OCI-LY3 (cell line): ENCODE data around the gene PAPOLG.
A peak's percentile ranks its signal among the peaks of the same experiment; 100 is the strongest.

Source experiments
- H2AFZ ChIP-seq: fragments of 200-600, 300-600 bp; shearing (Covaris generic); 2 replicates; pipeline ENCODE4 v1.6.0; 2014; ENCODE audit warnings: antibody characterized with exemption, low read depth, low read length
- H3K27ac ChIP-seq: fragments of 200-600, 300-600 bp; sonication (generic); 2 replicates; pipeline ENCODE4 v1.5.1; 2014; ENCODE audit warnings: mild to moderate bottlenecking, low read length, moderate library complexity, mixed read lengths
- H3K27me3 ChIP-seq: fragments of 200-600, 300-600 bp; sonication (generic); 2 replicates; pipeline ENCODE4 v1.6.1; 2014; ENCODE audit warnings: low read depth, low read length, mixed read lengths
- H3K36me3 ChIP-seq: fragments of 200-600, 300-600 bp; sonication (generic); replicated peaks from 2 replicates; pipeline ENCODE3; 2014; ENCODE audit warnings: low read depth, low read length, mixed read lengths
- H3K4me1 ChIP-seq: fragments of 300-600, 200-600 bp; sonication (generic); 2 replicates; pipeline ENCODE4 v1.6.1; 2014; ENCODE audit warnings: low read length, mixed read lengths
- H3K4me2 ChIP-seq: fragments of 200-600, 300-600 bp; sonication (generic); 2 replicates; pipeline ENCODE4 v1.6.1; 2014; ENCODE audit warnings: low read length, mixed read lengths
- H3K4me3 ChIP-seq: fragments of 300-600, 200-600 bp; sonication (generic); 2 replicates; pipeline ENCODE4 v1.5.1; 2014; ENCODE audit warnings: antibody characterized with exemption, mild to moderate bottlenecking, low read length, moderate library complexity
- H3K79me2 ChIP-seq: fragments of 300-600, 200-600 bp; shearing (Covaris generic); 2 replicates; pipeline ENCODE4 v1.6.1; 2014; ENCODE audit warnings: mild to moderate bottlenecking, low read length, mixed read lengths
- H3K9ac ChIP-seq: fragments of 300-600, 200-600 bp; shearing (Covaris generic); 2 replicates; pipeline ENCODE4 v1.6.0; 2014; ENCODE audit warnings: mild to moderate bottlenecking, low read length, moderate library complexity
- H3K9me3 ChIP-seq: fragments of 200-600, 300-600 bp; shearing (Covaris generic); 2 replicates; pipeline ENCODE4 v1.6.1; 2014; ENCODE audit warnings: low read length, mixed read lengths; ENCODE audit not compliant: insufficient read depth
- H4K20me1 ChIP-seq: fragments of 200-600, 300-600 bp; sonication (generic); 2 replicates; pipeline ENCODE4 v1.6.1; 2016; ENCODE audit warnings: low read length, mixed read lengths; ENCODE audit not compliant: insufficient read depth
- CTCF ChIP-seq: fragments of 200-600, 300-600 bp; sonication (generic); IDR thresholded peaks from 2 replicates; pipeline ENCODE4 v1.5.1; 2014; ENCODE audit warnings: antibody characterized with exemption, low read length, low read depth
- EZH2phosphoT487 ChIP-seq: fragments of 200-600 bp; shearing (Covaris generic); IDR thresholded peaks from 2 replicates; pipeline ENCODE4 v1.6.1; 2018; ENCODE audit warnings: antibody characterized with exemption, mixed run types, low read depth

PAPOLG gene

DNA sequence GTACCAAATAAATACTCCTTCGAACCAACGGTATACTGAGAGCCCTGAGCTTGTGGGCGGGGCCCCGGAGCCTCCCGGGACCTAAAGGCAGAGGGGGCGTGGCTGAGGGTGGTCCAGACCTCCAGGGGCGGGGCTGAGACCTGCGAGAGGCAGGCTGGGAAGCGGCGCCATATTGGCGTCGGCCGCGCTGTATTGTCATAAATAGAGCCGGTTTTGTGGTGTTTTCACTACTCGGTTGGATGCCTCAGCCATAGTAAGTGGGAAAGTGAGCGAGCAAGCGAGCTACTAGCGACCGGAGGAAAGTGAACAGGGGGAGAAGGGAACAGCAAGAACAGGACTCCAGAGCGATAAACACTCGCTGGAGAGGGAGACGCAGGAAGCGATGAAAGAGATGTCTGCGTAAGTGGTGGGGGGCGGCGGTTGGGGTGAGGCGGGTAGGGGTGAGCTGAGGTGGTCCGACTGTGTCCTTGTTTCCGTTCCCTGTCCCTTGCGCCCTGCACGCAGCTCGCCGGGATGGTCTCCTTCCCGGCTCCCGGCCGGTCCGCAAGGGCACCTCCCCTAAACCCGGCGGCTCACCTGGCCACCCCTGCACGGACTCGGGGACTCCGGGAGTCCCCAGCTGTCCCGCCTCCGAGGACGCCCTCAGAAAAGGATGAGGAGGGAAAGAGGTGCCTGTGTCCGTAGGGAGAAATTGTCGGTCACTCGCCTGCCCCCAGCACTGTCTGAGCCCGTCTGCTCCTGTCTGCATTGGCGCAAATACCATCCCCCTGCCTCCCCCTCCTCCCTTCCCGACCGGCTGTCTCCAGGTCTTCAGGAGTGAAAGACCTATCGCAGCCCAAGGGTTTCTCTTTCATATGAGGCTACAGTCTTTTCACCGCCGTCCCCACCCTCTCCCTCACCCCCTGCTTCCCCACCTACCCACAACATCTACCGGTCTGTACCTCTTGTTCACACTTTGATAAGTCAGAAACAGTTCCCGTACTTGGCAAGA lies at the start of gene PAPOLG:
PAPOLG (plus strand) TSS at position 172 of the 991 bp plus-strand sequence; CDS start at position 383, 211 bp downstream.
- Histone ChIP-seq H3K36me3 (peaks cover 14% of the 10 kb centered on the region), H3K9me3 (no peaks in the 10 kb centered on the region), H3K4me3 (peak within 1 kb of the TSS; percentile 91), H2AFZ (peak within 1 kb of the TSS; percentile 96), H3K79me2 (peaks cover 31% of the 10 kb centered on the region), H3K4me2 (peak within 1 kb of the TSS; percentile 91), H3K4me1 (peaks cover 11% of the 10 kb centered on the region), H3K27me3 (no peaks in the 10 kb centered on the region), H3K27ac (peak within 1 kb of the TSS; percentile 58), H3K9ac (peak within 1 kb of the TSS; percentile 78), H4K20me1 (peaks cover 13% of the 10 kb centered on the region)
- no peak for TF ChIP-seq EZH2phosphoT487

GRCh38 chr2:60707750-60708371 lies 48.2 kb upstream of the PAPOLG start:
- Histone ChIP-seq H3K9ac (no peak overlapping the region), H3K9me3 (no peaks in the 10 kb centered on the region), H3K4me1 (peaks cover 5% of the 10 kb centered on the region; the same call in 1 of the 2 replicates), H3K4me2 (peak overlapping the region; percentile 39), H3K79me2 (no peaks in the 10 kb centered on the region), H2AFZ (peak overlapping the region; percentile 80), H3K27ac (no peak overlapping the region), H3K4me3 (peak overlapping the region; percentile 11; the same call in 1 of the 2 replicates), H3K27me3 (no peaks in the 10 kb centered on the region), H4K20me1 (no peaks in the 10 kb centered on the region), H3K36me3 (no peaks in the 10 kb centered on the region)
- TF ChIP-seq EZH2phosphoT487 (no peak), CTCF (peak; percentile 81)

- no peak overlapping the region for H2AFZ ChIP-seq
- no peak overlapping the region for H3K9ac ChIP-seq
- H3K4me3 ChIP-seq: no peak overlapping the region
- H3K36me3 ChIP-seq: no peaks in the 10 kb centered on the region
- no peaks in the 10 kb centered on the region for H3K79me2 ChIP-seq
- H3K4me1 ChIP-seq: peaks cover 5% of the 10 kb centered on the region; the same call in 1 of the 2 replicates
- H4K20me1 ChIP-seq: no peaks in the 10 kb centered on the region
- no peaks in the 10 kb centered on the region for H3K9me3 ChIP-seq
- H3K4me2 ChIP-seq: no peak overlapping the region
- H3K27ac ChIP-seq: no peak overlapping the region
- H3K27me3 ChIP-seq: no peaks in the 10 kb centered on the region
- TF ChIP-seq CTCF: no peak
- no peak for TF ChIP-seq EZH2phosphoT487
Observed at GRCh38 chr2:60708630-60709320, 47.3 kb upstream of the PAPOLG start.

DNA sequence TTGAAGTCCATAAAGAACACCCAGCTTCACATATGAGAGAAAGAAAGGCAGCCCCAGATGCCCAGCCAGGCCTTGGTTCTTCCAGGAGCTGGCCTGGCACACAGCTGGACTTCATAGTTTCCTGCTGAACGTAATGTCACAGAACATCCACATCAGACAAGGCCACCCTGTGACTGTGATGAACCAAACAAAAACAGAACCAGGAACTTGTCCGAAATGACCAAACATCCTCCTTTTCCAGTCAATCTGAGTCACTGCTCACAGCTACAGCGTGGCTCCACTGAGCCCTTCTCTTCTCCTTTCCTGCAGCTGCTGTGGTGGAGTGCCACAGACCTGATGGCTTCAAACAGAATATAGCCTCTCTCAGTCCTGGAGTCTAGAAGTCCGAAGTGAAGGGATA lies 45.4 kb upstream of the PAPOLG start:
- TF ChIP-seq EZH2phosphoT487 (no peak), CTCF (no peak)
- no peak overlapping the region for H3K4me3 ChIP-seq
- H3K4me2 ChIP-seq: no peak overlapping the region
- no peak overlapping the region; the same call in 1 of the 2 replicates for H2AFZ ChIP-seq
- H3K4me1 ChIP-seq: peaks cover 5% of the 10 kb centered on the region; the same call in 1 of the 2 replicates
- no peaks in the 10 kb centered on the region for H3K27me3 ChIP-seq
- no peaks in the 10 kb centered on the region for H4K20me1 ChIP-seq
- no peaks in the 10 kb centered on the region for H3K79me2 ChIP-seq
- H3K9me3 ChIP-seq: no peaks in the 10 kb centered on the region
- H3K36me3 ChIP-seq: no peaks in the 10 kb centered on the region
- H3K9ac ChIP-seq: no peak overlapping the region
- H3K27ac ChIP-seq: no peak overlapping the region
